SKM-1 treated with dmso at 0.1 percent for 144 hours (cell line): ENCODE results near the gene ANKRD1.

Source experiments
- DNase-seq: peaks from one replicate; lab custom pipeline; 2025; ENCODE audit not compliant: unreplicated experiment; lab: John Stamatoyannopoulos, UW

ANKRD1 gene

DNA sequence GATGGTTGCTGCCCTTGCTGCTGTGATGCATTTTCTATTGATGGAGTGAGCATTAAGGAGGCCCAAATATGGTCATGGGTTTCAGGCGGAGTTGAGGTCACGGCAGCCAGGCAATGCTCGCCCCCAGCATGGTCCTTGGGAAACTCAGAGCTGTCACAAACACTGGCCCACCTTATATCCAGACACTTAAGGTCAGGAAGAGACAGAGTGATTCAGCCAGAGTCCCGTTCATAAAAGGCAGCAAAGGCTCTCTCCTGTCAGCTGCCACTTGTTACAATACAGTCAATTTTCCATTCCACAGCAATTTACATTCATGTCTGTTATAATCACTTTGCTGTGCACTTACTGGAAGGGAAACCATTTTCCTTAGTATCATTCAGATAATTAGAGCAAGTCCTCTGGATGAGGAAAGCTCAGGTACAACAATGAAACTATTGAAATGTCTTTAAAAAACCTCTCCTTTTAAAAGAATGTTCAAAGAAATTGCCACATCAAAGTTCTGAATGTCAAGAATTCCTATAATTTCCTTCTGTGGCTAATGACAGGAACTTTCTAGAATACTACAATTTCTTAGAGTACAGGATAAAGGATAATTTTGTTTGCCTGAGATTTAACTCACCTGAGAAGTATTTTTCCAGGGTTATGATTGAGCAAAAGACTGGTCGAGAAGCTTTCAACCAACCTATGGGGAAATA is 14.8 kb upstream of the ANKRD1 start:
- DNase-seq = no peak

GRCh38 chr10:90930971-90931871 is 10.3 kb upstream of the ANKRD1 start:
- DNase-seq = no peak

DNA sequence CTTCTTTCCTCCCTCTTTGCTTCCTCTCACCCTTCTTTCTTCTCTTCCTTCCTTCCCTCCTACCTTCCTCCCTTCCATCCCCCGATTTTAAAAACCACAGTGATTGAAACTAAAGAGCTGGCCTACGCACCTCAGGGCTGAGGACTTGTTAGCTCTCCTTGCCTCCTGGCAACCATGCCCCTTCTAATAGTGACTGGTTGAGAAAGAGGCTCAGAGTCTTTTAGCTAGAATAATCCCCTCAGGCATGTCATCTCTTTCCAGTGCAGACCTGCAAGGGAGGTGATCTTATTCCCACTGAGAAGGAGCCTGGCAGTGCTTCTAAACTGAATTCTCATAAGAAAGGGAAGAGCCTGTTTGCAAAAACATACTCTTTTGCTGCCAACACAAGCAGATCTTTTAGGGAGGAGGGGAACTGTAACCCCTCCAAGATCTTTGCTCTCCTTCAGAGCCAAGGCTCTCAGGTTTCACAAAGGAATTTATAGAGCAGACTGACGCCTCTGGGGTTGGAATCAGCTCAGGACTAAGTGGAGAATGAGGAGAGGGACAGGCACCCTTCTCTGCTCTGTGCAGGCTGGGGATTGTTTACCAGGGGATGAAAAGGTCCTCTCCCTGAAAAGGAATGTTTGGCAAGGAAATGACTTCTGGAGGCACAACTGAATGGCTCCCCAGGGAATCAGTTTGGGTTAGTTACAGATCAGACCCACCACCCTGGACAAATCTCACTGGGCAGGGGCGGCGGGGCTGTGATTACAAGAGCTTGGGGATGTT is 9.4 kb upstream of the ANKRD1 start:
- no peak for DNase-seq

GRCh38 chr10:90929179-90929578 is 8.3 kb upstream of the ANKRD1 start:
- no peak for DNase-seq

DNA sequence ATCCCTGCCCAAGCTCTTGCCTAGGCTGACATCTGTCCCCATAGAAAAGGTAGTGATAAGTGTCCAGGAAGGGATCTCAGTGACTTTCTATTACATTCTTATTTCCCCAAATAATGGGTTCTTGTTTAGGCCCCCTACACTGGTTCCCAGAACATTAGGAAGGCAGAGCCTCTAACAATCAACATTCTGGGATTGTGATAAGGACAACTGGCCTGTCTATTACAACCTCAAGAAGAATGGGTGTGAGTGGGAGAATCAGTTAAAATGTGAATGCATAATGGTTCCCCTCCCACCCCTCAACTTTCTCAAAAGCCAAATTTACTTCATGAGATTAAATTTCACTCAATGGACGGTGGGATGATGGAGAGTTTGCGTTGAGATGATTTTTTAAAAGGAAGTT is 6.4 kb upstream of the ANKRD1 start:
- DNase-seq = no peak

DNA sequence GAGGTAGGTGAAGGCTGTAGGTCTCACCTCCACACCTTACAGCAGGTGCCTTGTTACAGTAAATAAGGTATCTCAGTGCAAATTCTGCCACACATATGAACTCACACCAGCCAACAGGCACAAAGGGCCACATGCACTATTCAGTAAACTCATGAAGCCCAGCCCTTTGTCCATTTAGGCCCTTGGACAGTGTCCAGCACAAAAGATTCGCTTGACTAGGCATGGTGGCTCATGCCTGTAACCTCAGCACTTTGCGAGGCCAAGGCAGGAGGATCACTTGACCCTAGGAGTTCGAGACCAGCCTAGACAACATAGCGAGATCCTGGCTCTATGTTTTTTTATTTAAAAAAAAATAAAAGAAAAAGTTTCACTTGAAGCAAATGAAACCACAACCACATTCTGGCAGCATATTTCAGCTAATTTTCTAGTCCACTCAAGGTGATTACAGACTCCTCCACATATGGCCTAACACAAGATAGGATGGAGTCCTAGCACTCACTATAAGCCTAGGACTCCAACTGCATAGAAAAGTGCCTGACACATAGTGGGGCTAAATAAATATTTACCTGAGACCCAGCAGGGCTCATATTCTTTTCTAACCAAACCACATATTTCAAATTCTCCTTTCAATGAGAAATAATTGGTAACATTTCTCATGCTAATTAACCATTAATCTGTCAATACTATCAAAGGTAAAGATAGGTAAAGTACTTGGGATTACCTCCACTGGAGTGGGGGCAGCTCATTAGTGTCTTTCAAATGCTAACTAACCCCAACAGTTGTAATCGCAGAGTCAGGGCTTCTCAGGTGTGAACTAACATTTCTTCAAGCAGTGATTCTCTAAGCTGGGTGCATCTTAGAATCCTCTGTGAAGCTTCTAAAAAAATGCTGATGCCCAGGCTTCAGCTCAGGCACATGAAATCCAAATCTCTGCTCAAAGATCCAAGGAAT is 4.5 kb upstream of the ANKRD1 start:
- DNase-seq = no peak

DNA sequence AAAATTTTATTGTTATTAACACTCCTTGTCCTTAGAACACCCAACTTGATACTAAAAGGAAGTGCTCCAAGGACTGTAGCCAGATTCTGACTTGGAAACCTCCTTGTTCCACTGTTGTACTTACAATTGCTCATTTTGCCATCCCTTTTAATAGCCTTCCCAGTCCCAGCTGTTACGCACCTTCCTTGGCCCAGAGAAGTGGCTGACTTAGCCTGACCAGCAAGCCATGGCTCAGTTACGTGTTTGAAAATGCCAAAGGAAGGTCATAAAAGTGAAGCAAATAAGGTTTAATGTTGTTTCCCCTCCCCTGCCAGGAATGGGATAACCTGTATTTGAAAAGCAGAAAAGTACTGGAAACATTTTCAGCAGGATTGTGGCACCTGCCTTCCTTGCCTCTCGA is 3.7 kb upstream of the ANKRD1 start:
- no peak for DNase-seq

GRCh38 chr10:90923111-90923731 is 2.3 kb upstream of the ANKRD1 start:
- DNase-seq = no peak

DNA sequence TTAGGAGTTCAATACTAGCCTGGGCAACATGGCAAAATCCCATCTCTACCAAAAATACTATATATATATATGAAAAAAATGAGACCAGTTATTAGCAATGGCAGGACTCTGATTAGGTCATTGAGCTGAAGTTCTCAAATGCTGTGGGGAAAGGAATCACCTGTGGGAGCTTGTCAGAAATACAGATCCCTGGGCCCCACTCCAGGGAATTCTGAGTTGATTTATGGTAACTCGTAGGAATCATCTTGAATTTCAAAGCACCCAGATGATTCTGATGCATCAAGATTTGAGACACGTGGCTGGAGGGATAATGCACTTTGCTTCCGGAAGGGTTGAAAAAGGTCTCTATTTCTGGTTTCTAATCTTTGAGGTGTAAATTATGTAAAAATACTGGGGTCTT is 1.0 kb upstream of the ANKRD1 start:
- DNase-seq = no peak

- no peak for DNase-seq
Measured at GRCh38 chr10:90919683-90920574, 958 bp downstream of the ANKRD1 start.

- no peak for DNase-seq
Measured at GRCh38 chr10:90917968-90918318, 2.9 kb downstream of the ANKRD1 start.

GRCh38 chr10:90917238-90917967 is 3.5 kb downstream of the ANKRD1 start:
- no peak for DNase-seq

GRCh38 chr10:90916392-90917237 is 4.3 kb downstream of the ANKRD1 start:
- DNase-seq = no peak

- DNase-seq = no peak
Measured at GRCh38 chr10:90915766-90916075, 5.2 kb downstream of the ANKRD1 start.

- no peak for DNase-seq
Measured at GRCh38 chr10:90914992-90915765, 5.7 kb downstream of the ANKRD1 start.

- no peak for DNase-seq
Measured at GRCh38 chr10:90913774-90914420, 7.0 kb downstream of the ANKRD1 start.
